ENCODE measurements around the gene TBC1D10A. TPM values are rescaled to one million over a fixed set of nuclear protein-coding genes. Genes with fewer than 3 reads are reported as not detected.

Gene TBC1D10A
- total RNA-seq, 1 experiment from 2014 or later = 8.4 TPM

DNA sequence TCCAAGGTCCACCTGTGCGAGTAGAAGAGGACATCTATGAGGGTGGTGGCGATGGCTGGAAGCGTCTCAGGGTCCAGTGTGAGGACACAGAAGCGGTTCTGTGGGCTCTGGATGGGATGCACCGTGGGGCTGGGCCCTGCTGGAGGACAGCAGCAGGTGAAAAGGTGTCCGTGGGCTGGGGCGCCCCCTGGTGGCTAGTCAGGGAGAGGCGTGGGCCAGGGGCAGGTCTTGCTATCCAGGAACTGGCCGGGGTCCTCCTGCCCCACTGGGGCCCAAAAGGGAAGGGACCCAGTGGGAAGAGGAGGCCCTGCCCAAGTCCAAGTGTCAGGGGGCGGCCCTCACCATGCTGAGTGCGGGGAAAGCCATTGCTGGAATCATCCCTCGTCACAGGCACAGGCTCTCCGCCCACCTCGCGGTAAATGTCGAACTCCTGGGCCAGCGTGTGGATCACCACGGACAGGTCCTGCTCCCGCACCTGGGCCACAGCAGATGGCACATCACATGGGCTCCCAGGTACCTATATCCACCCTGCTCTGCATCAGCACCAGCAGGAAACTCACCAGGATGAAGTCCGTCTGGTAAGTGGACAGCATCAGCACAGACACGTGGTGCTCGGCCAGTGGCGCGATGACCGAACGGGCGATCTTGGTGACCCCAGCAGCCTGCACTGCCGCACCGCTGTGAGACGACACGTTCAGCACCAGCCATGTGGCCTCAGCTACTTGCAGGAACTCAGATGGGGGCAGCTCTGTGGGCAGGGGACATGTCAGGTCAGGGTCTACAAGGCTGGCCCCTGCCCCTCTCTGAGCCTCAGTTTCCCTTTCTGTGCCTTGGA lies 39.7 kb downstream of the TBC1D10A start:
- TF ChIP-seq EZH2 (IDR thresholded peaks at IDR 0.05; ENCODE audit: borderline replicate concordance, low read depth, low read length, poor library complexity, severe bottlenecking) (no peak), CTCF (conservative IDR thresholded peaks at IDR 0.05; ENCODE audit: low read depth, low read length) (peak; percentile 93)
- CTCF ChIA-PET = interaction anchor here (0.6 to 1.6 kb wide), 6 partner anchors 9 to 231 kb away, joined by 3 to 11 read pairs (median 6); partner anchors contain the start of gene RNF215
- DNase-seq (ENCODE audit: low spot score) = peak; percentile 58

GRCh38 chr22:30286331-30286730 lies 40.4 kb downstream of the TBC1D10A start:
- no peak overlapping the region for H3K27ac ChIP-seq (ENCODE audit: low read depth, low read length, poor library complexity, severe bottlenecking)
- DNase-seq (ENCODE audit: low spot score) = no peak
- H3K4me3 ChIP-seq (ENCODE audit: low read depth, low read length, poor library complexity, severe bottlenecking) = no peak overlapping the region
- no TSS peak for BruUV-seq (replicated peaks)
- H3K9me3 ChIP-seq (ENCODE audit: low read depth, low read length, poor library complexity, severe bottlenecking) = no peaks in the 10 kb centered on the region
- intact Hi-C loops (cut with micrococcal nuclease; ENCODE audit: unreplicated experiment) = loop anchor here (5.0 to 10.0 kb wide), 3 partner anchors 136 to 318 kb away; partner anchors contain the start of gene TCN2
- H3K27me3 ChIP-seq (replicated peaks; ENCODE audit: insufficient read depth, low read depth, low read length, poor library complexity) = no peaks in the 10 kb centered on the region
- TF ChIP-seq EZH2 (IDR thresholded peaks at IDR 0.05; ENCODE audit: borderline replicate concordance, low read depth, low read length, poor library complexity, severe bottlenecking) (no peak), CTCF (conservative IDR thresholded peaks at IDR 0.05; ENCODE audit: low read depth, low read length) (no peak)
- ChIA-PET CTCF (interaction anchor here (0.6 kb wide), 1 partner anchor 111 kb away, joined by 4 read pairs; no protein-coding TSS in a partner anchor), POLR2A (ENCODE audit: low non-redundant PET) (no interaction called here)
- peaks cover 26% of the 10 kb centered on the region for H3K4me1 ChIP-seq (ENCODE audit: insufficient read depth, low read length, poor library complexity, severe bottlenecking)
- H3K36me3 ChIP-seq (ENCODE audit: insufficient read depth, low read length, poor library complexity, severe bottlenecking) = no peaks in the 10 kb centered on the region

More for the DNA sequence above, 39.7 kb downstream of the TBC1D10A start:
- BruUV-seq (replicated peaks) = no TSS peak
- intact Hi-C loops (cut with micrococcal nuclease; ENCODE audit: unreplicated experiment) = loop anchor here (1.0 to 10.0 kb wide), 5 partner anchors 24 to 318 kb away; partner anchors contain the start of gene TCN2
- H3K9me3 ChIP-seq (ENCODE audit: low read depth, low read length, poor library complexity, severe bottlenecking) = no peaks in the 10 kb centered on the region
- POLR2A ChIA-PET (ENCODE audit: low non-redundant PET) = interaction anchor here (0.6 kb wide), 1 partner anchor 98 kb away, joined by 7 read pairs; no protein-coding TSS in a partner anchor
- H3K4me3 ChIP-seq (ENCODE audit: low read depth, low read length, poor library complexity, severe bottlenecking) = no peak overlapping the region
- H3K27me3 ChIP-seq (replicated peaks; ENCODE audit: insufficient read depth, low read depth, low read length, poor library complexity) = no peaks in the 10 kb centered on the region
- H3K4me1 ChIP-seq (ENCODE audit: insufficient read depth, low read length, poor library complexity, severe bottlenecking) = peaks cover 26% of the 10 kb centered on the region
- H3K36me3 ChIP-seq (ENCODE audit: insufficient read depth, low read length, poor library complexity, severe bottlenecking) = no peaks in the 10 kb centered on the region
- no peak overlapping the region for H3K27ac ChIP-seq (ENCODE audit: low read depth, low read length, poor library complexity, severe bottlenecking)

GRCh38 chr22:30285846-30286200 lies 40.9 kb downstream of the TBC1D10A start:
- Histone ChIP-seq H3K4me3 (ENCODE audit: low read depth, low read length, poor library complexity, severe bottlenecking) (no peak overlapping the region), H3K27me3 (replicated peaks; ENCODE audit: insufficient read depth, low read depth, low read length, poor library complexity) (no peaks in the 10 kb centered on the region), H3K4me1 (ENCODE audit: insufficient read depth, low read length, poor library complexity, severe bottlenecking) (peaks cover 22% of the 10 kb centered on the region), H3K9me3 (ENCODE audit: low read depth, low read length, poor library complexity, severe bottlenecking) (no peaks in the 10 kb centered on the region), H3K36me3 (ENCODE audit: insufficient read depth, low read length, poor library complexity, severe bottlenecking) (no peaks in the 10 kb centered on the region), H3K27ac (ENCODE audit: low read depth, low read length, poor library complexity, severe bottlenecking) (no peak overlapping the region)
- intact Hi-C loops (cut with micrococcal nuclease; ENCODE audit: unreplicated experiment) = loop anchor here (5.0 to 10.0 kb wide), 3 partner anchors 136 to 319 kb away; partner anchors contain the start of gene TCN2
- TF ChIP-seq EZH2 (IDR thresholded peaks at IDR 0.05; ENCODE audit: borderline replicate concordance, low read depth, low read length, poor library complexity, severe bottlenecking) = no peak
- no peak for TF ChIP-seq CTCF (conservative IDR thresholded peaks at IDR 0.05; ENCODE audit: low read depth, low read length)
- CTCF ChIA-PET = no interaction called here
- no TSS peak for BruUV-seq (replicated peaks)
- DNase-seq (ENCODE audit: low spot score) = no peak
- POLR2A ChIA-PET (ENCODE audit: low non-redundant PET) = no interaction called here
